Heart left ventricle (tissue), 13 donors: ENCODE measurements around the gene ADGRB3.

ENCODE experiments used
- POLR2A ChIP-seq, 2 donors: fragments of 450-650 bp; IDR thresholded peaks; one replicate each; pipeline ENCODE4 v1.6.1; 2017; ENCODE audit warnings: antibody characterized with exemption in 2 of 2, mild to moderate bottlenecking in 2 of 2, moderate library complexity in 2 of 2
- TF ChIP-seq, protein P1 (sequence below), 12 donors: fragments of 200-600 bp; sonication (generic) in 4 of 12; IDR thresholded peaks; one replicate each; pipeline versions ENCODE4 v1.5.0 to v1.8.0; 2018 to 2022; ENCODE audit warnings: antibody characterized with exemption in 12 of 12, mild to moderate bottlenecking in 5 of 12
- donor health status: ischemic (EF 13 %, LVEDD 7.1; RV severe dilation, severe dysfunction).
- donor health status: DM: no; HTN: yes; CAD: no.
- donor health status: DM: no; HTN: no; CAD: no.
- donor health status: ischemic (EF 25% LVEDD 6.9; RV normal size, moderate dysfunction).
- donor health status: ischemic (EF 25% LVEDD 5.7; RV mildly dilated, moderate dysfunction).
- donor health status: ischemic (EF 35%, LVEDD 5.7; RV mildly dilated, moderate dysfunction).
- donor health status: nonischemic (EF 11% LVEDD 7.7; RV severe dilation, severe dysfunction).
- donor health status: DM: yes; HTN: yes; CAD: no.
- donor health status: PGD.
- donor health status: ischemic (EF 29% LVEDD 5.4; RV normal size, mild dysfunction).
- donor health status: nonischemic (EF 23%, LVEDD 6.1; RV moderate dilation, normal function).

DNA sequence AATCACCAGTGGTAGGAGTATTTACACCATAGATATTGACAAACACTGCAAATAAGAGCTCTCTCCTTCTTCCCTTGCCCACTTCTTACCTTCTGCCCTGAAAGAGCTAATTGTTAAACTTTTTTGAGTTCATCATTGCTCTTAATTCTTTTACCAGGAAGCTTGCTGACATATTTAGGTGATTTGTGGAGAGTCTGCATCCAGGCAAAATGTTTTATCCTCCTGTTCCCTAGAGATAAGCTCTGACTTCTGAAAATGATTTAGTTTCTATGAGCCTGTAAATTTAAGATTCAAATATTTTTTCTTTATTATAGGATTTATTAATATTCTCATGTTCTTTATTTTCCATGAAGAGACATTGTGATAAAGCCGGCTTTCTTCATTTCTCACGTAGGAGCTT lies 81.5 kb downstream of the ADGRB3 start:
- TF ChIP-seq POLR2A (IDR thresholded peaks at IDR 0.05), result no peak
- TF ChIP-seq, protein P1, sequence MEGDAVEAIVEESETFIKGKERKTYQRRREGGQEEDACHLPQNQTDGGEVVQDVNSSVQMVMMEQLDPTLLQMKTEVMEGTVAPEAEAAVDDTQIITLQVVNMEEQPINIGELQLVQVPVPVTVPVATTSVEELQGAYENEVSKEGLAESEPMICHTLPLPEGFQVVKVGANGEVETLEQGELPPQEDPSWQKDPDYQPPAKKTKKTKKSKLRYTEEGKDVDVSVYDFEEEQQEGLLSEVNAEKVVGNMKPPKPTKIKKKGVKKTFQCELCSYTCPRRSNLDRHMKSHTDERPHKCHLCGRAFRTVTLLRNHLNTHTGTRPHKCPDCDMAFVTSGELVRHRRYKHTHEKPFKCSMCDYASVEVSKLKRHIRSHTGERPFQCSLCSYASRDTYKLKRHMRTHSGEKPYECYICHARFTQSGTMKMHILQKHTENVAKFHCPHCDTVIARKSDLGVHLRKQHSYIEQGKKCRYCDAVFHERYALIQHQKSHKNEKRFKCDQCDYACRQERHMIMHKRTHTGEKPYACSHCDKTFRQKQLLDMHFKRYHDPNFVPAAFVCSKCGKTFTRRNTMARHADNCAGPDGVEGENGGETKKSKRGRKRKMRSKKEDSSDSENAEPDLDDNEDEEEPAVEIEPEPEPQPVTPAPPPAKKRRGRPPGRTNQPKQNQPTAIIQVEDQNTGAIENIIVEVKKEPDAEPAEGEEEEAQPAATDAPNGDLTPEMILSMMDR (IDR thresholded peaks at IDR 0.05), result no peak
